GM19043 (cell line): ENCODE measurements around the gene PAM16.
"Not testable (repeated sequence)": the region's sequence is repeated elsewhere in the genome, so short reads cannot be mapped to it uniquely, and the experiment has no call there.

Experiments
- ATAC-seq: cut with Tn5 transposase; IDR thresholded peaks from one replicate; pipeline ENCODE4 v1.9.1; 2021; ENCODE audit warnings: low read depth; ENCODE audit not compliant: unreplicated experiment

The PAM16 gene

GRCh38 chr16:4354512-4355409 lies 3.6 kb upstream of the PAM16 start:
- ATAC-seq, result no peak

- ATAC-seq, result no peak
Measured at GRCh38 chr16:4353675-4354074, 2.6 kb upstream of the PAM16 start.

GRCh38 chr16:4352843-4353242 lies 1.7 kb upstream of the PAM16 start:
- ATAC-seq, result no peak

- no peak for ATAC-seq
Measured at GRCh38 chr16:4351880-4352279, 759 bp upstream of the PAM16 start.

- ATAC-seq, result no peak
Measured at GRCh38 chr16:4350365-4350786, 745 bp downstream of the PAM16 start.

- no peak for ATAC-seq
Measured at GRCh38 chr16:4349332-4349731, 1.8 kb downstream of the PAM16 start.

GRCh38 chr16:4347765-4348509 lies 3.2 kb downstream of the PAM16 start:
- no peak for ATAC-seq

GRCh38 chr16:4347010-4347409 lies 4.1 kb downstream of the PAM16 start:
- ATAC-seq, result no peak

- ATAC-seq, result no peak
Measured at GRCh38 chr16:4345836-4346781, 5.0 kb downstream of the PAM16 start.

- no peak for ATAC-seq
Measured at GRCh38 chr16:4344983-4345835, 5.9 kb downstream of the PAM16 start.

GRCh38 chr16:4344300-4344982 lies 6.7 kb downstream of the PAM16 start:
- not testable (repeated sequence) for ATAC-seq

- no peak for ATAC-seq
Measured at GRCh38 chr16:4342866-4343744, 8.0 kb downstream of the PAM16 start.

GRCh38 chr16:4341250-4341649 lies 9.9 kb downstream of the PAM16 start:
- no peak for ATAC-seq

GRCh38 chr16:4340443-4340842 lies 10.7 kb downstream of the PAM16 start:
- ATAC-seq, result no peak

- no peak for ATAC-seq
Measured at GRCh38 chr16:4339909-4340308, 11.2 kb downstream of the PAM16 start.

- ATAC-seq, result no peak
Measured at GRCh38 chr16:4339455-4339854, 11.7 kb downstream of the PAM16 start.

- ATAC-seq, result no peak
Measured at GRCh38 chr16:4338712-4339299, 12.3 kb downstream of the PAM16 start.

- no peak for ATAC-seq
Measured at GRCh38 chr16:4338125-4338582, 13.0 kb downstream of the PAM16 start.
